Measurements from ENCODE around the gene ACAN.

Gene ACAN

GRCh38 chr15:88888719-88889118 is 85.5 kb downstream of the ACAN start:
- no peak for TF ChIP-seq CTCF (IDR thresholded peaks at IDR 0.05; ENCODE audit: low read depth, low read length)
- DNase-seq (ENCODE audit: low read depth, low spot score): no peak
- in situ Hi-C loops (cut with HindIII; ENCODE audit: low sequenced_read_pairs): no loop called here
- no peak overlapping the region for H3K4me3 ChIP-seq (ENCODE audit: low read depth, low read length)

- in situ Hi-C loops (cut with HindIII; ENCODE audit: low sequenced_read_pairs): no loop called here
- H3K4me3 ChIP-seq (ENCODE audit: low read depth, low read length): no peak overlapping the region
- TF ChIP-seq CTCF (IDR thresholded peaks at IDR 0.05; ENCODE audit: low read depth, low read length): no peak
- peak; percentile 20 for DNase-seq (ENCODE audit: low read depth, low spot score)
Measured at GRCh38 chr15:88890495-88890894, 87.3 kb downstream of the ACAN start.

- DNase-seq (ENCODE audit: low read depth, low spot score): no peak
- no peak overlapping the region for H3K4me3 ChIP-seq (ENCODE audit: low read depth, low read length)
- in situ Hi-C loops (cut with HindIII; ENCODE audit: low sequenced_read_pairs): no loop called here
- no peak for TF ChIP-seq CTCF (IDR thresholded peaks at IDR 0.05; ENCODE audit: low read depth, low read length)
Measured at GRCh38 chr15:88891540-88892254, 88.5 kb downstream of the ACAN start.

DNA sequence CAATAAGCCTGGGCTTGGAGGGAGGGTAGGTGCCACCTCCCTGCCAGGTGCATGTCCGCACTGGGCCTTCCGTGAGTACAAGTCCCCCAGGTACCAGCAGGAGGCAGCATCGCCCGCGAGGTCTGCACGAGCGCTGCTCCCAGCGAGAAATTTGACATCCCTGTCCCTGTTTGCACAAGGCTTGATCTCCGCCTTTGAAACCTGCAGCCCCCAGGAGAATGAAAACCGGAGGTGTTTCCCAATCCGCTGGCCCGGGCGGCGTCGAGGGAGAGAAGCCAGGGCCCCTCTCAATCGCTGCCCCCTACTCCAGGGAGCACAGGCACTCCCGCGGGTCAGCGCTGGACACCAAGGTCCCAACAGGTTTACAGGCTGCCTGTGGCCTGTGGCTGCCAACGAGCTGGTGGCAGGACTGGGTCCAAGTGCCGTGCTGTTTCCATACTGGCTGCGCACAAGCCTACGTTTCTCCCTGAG is 91.1 kb downstream of the ACAN start:
- peak; percentile 74 for TF ChIP-seq CTCF (IDR thresholded peaks at IDR 0.05; ENCODE audit: low read depth, low read length)
- DNase-seq (ENCODE audit: low read depth, low spot score): peak; percentile 32
- in situ Hi-C loops (cut with HindIII; ENCODE audit: low sequenced_read_pairs): no loop called here
- H3K4me3 ChIP-seq (ENCODE audit: low read depth, low read length): peak overlapping the region; percentile 52

- in situ Hi-C loops (cut with HindIII; ENCODE audit: low sequenced_read_pairs): no loop called here
- DNase-seq (ENCODE audit: low read depth, low spot score): no peak
- TF ChIP-seq CTCF (IDR thresholded peaks at IDR 0.05; ENCODE audit: low read depth, low read length): no peak
- H3K4me3 ChIP-seq (ENCODE audit: low read depth, low read length): peak within 1 kb of the TSS; percentile 52
Measured at GRCh38 chr15:88894819-88895767, 91.9 kb downstream of the ACAN start, which contains the start of gene HAPLN3. Gene HAPLN3, minus strand, starts transcription at chr15:88895544. Its CDS starts 8,246 bp downstream, at chr15:88887298.

DNA sequence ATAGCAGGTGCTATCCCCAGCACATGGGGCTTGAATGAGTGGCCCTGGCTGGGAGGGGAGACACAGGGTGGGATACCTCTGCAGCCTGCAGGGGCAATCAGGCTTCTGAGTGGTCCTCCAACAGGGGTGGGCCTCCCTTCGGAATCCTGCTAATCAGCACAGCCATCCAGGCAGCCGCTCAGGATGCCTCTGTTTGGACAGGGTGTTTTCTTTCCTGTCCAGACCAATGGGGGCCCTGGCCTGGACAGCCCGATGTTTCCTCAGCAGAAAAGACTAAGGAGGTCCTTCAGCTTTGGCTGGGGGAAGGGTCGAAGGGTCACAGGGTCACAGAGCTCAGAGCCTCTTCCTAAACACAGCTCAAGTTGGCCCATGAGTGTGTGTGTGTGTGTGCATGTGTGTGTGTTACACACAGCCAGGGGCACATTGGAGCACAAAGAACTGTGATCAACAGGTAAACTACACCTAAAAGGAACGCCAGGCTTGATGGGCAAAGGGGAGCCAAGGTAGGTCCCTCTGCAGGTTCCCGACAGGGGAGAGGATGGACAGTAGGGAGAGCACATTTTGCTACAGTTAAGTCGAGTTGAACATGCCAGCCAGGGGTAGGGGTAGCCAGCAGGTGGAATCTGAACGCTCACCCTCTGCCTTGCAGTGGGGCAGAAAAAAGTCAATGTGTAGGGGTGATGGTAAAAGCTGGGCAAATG is 93.2 kb downstream of the ACAN start:
- H3K4me3 ChIP-seq (ENCODE audit: low read depth, low read length): no peak overlapping the region
- no peak for TF ChIP-seq CTCF (IDR thresholded peaks at IDR 0.05; ENCODE audit: low read depth, low read length)
- no peak for DNase-seq (ENCODE audit: low read depth, low spot score)
- in situ Hi-C loops (cut with HindIII; ENCODE audit: low sequenced_read_pairs): no loop called here

All from astrocyte of the spinal cord (primary cell).